Thyroid gland (tissue), 4 donors: ENCODE results near the gene ANAPC1.

Source experiments
- CTCF ChIP-seq, 6 experiments: fragments of 200-600 bp in 3 of 6; fragments of 450-650 bp in 3 of 6; sonication (generic) in 3 of 6; IDR thresholded peaks; one replicate each; pipeline ENCODE4 v1.5.1; 2016 to 2019; ENCODE audit warnings: antibody characterized with exemption in 6 of 6, mild to moderate bottlenecking in 2 of 6, inconsistent platforms in 1 of 6, moderate library complexity in 1 of 6
- POLR2A ChIP-seq, 2 donors: fragments of 450-650 bp; IDR thresholded peaks; one replicate each; pipeline ENCODE4 v1.6.1; 2017; ENCODE audit warnings: antibody characterized with exemption in 2 of 2, mild to moderate bottlenecking in 2 of 2, moderate library complexity in 1 of 2

DNA sequence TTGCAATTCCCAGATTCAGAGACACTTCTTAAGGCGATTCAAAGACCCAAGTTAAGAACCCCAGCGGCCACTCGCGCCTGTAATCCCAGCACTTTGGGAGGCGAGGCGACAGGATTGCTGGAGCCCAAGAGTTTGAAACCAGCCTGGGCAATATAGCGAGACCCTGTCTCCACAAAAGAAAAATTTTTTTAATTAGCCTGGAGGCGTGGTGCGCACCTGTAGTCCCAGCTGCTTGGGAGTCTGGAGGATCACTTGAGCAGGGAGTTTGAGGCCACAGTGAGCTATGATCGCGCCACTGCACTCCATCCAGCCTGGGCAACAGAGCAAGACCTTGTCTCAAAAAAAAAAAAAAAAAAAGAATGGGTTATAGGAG is 585 bp upstream of the ANAPC1 start:
- TF ChIP-seq POLR2A (IDR thresholded peaks at IDR 0.05) (no peak), CTCF (IDR thresholded peaks at IDR 0.05) (no peak)
